GM21717 (cell line): ENCODE data around the gene ATG7.
"Not testable (repeated sequence)": the region's sequence is repeated elsewhere in the genome, so short reads cannot be mapped to it uniquely, and the experiment has no call there.

Experiments
- ATAC-seq: cut with Tn5 transposase; IDR thresholded peaks from one replicate; pipeline ENCODE4 v1.9.1; 2021; ENCODE audit warnings: mild to moderate bottlenecking, moderate library complexity; ENCODE audit not compliant: unreplicated experiment

Gene ATG7

DNA sequence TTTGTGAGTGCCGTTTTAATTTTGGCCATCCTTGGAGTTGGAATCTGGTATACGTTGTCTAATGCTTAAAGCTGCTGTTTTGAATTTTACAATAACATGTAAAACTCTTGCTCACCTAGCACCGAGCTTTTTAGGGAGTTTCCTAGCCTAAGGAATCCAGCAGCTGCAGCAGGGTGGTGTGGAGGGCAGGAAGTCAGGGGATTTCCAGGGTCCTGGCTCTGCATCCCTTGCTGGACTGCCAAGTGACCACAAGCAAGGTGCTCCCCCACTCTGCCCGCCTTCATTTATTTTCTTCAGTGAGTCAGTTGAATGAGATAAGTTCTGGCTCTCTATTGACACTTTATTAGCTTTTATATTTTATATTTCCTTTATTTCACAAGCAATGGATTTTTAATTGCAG lies 113.7 kb downstream of the ATG7 start:
- no peak for ATAC-seq

DNA sequence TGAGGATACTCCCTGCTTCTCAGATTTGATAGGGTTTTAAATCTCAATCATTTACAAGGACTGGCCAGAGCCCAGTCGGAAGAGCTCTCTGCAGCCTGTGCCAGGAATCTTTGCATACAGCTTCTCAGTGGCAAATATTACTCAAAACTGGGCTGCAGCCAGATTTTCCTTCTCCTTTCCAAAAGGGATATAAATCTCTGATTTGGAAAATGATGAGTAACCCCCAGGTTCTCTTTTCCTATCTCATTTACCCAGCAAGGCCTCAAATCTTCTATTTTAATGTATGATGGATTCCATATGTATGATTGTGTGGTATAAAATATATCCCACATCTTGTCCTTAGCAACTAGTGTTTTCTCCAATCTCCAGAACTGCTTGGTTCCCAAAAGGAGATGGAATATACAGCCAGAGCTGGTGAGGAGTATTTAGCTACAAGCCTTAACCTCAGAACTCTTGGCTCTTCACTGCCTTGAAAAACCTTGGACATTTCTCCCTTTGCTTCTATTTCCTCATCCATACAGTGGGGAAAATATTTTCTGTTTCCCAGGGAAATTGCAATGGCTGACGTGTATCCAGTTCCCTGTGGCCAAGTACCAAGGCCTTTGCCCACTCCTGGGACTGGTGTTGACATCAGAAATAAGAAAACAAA lies 114.4 kb downstream of the ATG7 start:
- ATAC-seq: no peak

DNA sequence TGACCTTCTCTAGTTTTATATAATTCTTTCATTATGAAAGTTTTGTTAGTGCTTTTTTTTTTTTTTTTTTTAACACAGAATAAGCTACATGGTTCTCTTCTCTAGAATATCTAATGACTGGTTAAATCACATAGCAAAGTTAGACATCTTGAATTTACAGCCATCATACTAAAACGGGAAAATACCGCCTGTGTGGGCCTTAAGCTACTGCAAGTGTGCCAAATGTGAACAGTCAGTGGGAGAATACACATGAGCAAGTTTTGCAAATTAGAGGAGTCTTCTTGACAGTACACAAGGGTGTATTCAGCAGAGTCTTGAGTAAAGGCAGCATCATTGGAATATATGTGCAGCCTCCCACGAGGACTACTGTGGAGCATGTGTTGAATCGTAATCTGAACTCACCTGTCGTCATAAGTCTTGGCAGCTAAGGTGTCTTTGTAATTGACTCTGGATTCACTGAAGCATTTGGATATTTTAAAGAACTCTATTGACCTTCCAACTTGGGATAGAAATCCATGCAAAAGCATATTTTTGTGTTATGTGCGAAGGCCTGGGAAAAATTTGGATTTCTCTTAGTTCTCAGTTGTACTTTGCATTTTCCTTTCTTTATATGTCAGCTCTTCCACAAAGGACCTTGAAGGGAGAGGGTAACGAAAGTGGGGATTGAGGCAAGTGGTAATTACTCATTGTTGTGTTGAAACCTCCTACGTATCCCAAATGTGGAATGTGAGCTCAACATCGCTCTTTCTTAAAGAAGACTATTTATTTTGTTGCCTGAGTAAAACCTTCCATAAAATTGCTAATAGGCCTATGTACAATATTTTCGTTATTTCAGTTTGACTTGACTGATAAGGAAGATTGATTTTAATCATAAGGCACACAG lies 117.4 kb downstream of the ATG7 start:
- ATAC-seq: no peak

DNA sequence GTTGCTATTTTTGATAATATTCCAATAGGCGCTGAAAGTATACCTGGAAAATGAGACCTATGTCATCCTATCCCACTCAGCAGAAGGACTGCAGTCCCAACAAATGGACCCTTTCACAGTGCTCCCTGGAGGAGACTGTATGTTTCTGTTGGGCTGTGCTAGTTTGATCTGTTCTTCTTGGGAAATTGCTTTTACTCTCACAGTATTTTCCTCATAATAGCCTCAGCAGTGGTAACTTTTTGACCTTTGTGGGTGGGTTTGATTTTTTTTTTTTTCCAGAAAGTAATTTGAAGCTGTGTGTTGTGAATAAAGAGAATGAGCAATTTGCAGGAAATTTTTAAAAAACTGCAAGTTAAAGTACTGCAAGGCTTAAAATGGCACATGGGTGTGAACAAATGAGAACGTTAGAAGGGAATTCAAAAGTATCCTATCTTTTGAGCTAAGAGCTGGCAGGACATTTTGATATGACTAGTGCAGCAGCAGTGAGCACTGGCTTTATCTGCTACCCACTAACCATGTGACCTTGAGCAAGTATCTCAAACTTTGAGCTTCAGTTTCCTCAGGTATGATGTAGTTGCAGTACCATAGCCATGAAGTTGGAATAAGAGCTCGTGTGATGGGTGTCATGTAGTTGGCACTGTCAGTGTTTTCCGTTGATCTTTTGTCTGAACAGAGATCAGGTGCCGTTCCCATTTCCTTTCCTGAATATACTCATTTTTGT lies 118.4 kb downstream of the ATG7 start:
- no peak for ATAC-seq

DNA sequence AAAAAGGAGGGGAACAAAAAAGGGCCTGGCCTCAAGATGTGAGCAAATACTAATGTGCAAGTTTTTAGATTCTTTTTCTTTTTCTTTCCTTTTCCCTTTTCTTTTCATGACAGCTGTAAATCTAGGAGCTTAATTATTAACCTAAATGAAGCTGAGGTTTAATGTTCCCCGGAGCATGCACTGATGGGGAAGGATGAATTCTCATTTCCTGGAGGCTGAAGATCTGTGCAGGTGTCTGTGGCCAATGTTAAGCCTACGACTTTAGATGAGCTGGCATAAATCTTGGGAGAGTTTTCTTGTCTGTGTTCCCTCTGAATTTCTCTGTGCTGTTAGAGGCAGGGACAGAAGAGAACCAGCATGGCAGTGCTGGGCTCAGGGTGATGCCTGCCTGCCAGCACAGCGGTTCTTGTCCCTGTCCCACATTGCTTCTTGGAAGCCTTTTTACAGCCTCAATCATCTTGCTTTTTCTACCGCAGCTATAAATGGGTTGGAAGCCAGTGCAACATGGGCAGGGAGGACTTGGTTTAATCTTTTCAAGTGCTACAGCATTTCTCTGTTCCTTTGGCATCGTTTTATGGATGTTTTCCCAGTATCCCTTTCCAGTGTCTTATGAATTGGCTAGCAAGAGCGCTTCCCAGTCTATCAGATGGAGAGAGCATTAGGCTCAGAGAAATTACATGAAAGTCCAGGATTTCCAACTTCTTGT lies 119.1 kb downstream of the ATG7 start:
- ATAC-seq: no peak

DNA sequence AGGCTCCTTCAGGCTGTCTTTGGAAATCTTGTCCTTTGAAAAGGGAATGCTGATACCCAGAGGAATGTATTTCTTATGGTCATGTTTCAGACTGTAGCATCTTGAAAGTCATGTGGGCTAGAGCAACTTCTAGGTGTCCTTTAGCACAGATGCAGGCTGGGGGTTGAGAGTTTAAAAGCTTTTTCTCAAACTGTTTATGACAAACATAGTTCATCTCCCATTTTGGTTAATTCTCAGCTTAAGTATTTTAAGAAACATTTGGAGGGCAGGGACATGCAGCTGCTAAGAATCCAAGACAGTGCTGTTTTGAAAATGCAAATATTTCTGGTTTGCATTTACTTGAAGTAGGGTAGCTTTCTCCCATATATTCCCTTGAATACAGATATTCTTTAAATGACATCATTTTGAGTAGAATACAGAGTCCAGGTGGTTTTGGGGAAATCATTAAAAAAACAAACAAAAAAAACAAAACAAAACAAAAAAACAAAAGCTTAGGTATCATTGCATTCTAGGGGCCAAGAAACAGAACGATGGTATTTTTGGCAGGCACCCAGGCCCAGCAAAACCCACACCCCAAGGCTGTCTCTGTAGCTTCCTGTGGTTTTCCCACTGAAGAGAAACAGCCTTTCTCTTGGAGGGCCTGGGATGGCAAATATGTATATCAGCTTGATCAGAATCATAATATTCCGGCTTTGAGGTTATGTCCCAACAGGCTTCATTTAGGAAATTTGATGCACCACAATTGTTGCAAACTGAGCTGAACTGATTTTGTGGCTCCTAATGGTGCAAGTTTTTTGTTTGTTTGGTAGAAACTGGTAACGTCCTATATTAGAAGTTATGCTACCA lies 120.0 kb downstream of the ATG7 start:
- no peak for ATAC-seq

DNA sequence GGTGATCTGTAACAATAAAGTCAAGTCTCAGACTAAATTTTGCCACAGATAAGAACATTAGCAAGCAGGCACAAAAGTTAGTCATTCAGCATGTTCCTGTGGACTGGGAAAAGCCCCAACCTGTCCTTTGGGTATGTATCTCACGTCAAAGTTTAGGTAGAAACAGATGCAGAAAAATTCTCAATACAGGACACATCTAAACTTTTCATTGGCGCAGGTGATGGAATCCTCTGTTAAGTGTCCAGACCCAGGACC lies 120.6 kb downstream of the ATG7 start:
- ATAC-seq: no peak

DNA sequence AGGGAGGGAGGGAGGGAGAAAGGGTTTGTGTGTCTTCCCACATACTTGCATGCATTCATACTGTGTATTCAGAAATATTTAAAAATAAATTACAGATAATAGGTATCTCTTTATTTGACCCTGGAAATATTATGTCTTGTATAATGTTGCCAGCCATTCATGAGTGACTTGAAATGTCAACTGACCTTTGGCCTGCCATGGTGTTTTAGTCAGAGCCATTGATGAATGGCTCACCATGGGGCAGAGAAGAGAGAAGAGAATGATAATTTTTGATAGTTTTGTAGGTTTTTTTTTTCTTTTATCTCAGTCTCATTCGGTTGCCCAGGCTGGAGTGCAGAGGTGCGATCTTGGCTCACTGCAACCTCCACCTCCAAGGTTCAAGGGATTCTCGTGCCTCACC lies 121.2 kb downstream of the ATG7 start:
- no peak for ATAC-seq

DNA sequence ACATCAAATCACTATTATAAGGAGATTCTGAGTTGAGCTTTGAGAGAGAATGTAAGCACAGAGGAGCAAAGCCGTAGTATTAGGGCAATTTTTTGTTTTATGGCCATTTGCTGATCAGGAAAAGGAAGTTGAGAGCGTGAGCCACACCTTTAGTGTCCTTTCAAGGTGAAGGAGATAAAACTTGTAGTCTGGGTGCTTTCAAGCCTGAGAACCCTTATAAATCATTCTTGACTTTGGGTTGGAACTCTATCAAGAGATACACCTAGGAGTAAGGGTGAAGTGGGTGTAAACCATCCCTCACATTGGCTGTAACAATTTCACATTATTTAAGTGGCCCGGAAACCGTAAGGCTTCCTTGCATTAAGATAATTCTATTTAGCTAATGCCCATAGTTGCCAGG lies 122.2 kb downstream of the ATG7 start:
- no peak for ATAC-seq

DNA sequence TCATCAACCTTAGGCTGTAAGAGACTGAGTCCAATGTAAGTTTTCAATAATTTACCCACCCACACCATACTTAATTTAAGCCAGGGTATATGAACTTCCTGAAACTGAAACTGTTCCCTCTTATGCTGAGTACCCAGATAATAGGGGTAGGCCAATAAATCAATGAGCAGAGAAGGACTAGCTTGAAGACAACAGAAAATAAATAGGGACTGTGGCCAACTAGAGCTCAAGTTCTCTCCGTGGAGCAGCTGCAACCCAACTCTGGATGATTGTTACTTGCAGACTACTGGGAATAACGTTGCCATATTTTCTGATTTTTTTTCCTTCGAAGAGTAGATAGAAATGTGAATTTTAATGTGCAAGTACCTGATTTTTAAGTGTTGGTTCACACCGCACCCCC lies 128.0 kb downstream of the ATG7 start:
- no peak for ATAC-seq

DNA sequence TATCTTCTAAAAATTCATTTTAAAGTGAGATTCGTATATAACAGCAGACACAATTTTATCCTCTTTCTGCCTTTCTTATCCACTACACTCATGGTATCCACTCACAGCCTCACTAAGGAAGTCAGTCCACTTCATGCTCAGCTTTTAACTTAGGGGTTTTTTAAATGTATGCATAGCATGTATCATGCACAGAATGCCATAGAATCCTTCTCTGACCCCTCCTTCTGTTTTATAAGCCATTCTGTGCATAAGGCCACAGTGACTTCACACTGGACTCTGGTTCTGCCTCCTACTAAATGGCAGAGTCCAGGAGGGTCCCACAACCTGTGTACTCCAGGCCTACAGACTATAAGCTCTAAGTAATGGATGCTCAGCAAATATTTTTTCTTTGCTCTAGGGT lies 129.2 kb downstream of the ATG7 start:
- ATAC-seq: no peak

DNA sequence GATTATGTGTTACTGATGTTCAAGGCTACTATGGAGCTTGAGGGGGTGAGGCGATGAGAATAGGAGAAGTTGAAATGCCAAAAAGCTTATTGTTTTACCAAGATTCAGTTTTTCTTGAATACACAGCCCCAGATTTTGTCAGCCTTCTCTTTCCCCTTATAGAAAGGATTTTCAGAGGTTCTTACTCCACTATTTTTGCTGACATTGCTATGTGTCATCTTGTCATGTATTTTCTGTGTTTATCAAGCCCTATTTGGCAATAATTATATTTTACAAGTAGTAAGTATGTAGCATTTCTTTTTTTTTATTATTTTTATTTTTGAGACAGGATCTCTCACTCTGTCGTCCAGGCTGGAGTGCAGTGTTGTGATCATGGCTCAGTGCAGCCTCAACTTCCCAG lies 133.1 kb downstream of the ATG7 start:
- ATAC-seq: no peak

DNA sequence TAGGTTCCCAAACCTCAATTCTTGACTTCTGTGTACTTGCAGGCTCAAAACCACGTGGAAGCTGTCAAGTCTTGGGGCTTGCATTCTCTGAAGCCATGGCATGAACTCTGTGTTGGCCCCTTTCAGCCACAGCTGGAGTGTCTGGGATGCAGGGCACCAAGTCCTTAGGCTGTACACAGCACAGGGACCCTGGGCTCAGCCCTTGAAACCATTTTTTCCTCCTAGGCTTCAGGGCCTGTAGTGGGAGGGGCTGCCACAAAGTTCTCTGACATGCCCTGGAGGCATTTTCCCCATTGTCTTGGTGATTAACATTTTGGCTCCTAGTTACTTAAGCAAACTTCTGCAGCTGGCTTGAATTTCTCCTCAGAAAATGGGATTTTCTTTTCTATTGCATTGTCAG lies 135.4 kb downstream of the ATG7 start:
- ATAC-seq: no peak

DNA sequence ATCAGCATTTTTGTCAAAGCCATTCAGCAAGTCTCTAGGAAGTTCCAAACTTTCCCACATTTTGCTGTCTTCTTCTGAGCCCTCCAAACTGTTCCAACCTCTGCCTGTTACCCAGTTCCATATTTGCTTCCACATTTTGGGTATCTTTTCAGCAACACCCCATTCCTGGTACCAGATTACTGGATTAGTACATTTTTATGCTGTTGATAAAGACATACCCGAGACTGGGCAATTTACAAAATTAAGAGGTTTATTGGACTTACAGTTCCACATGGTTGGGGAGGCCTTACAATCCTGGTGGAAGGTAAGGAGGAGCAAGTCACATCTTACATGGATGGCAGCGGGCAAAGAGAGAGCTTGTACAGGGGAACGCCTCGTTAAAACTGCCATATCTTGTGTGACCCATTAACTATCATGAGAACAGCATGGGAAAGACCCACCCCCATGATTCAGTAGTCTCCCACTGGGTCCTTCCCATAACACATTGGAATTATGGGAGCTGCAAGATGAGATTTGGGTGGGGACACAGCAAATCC lies 136.2 kb downstream of the ATG7 start:
- ATAC-seq: not testable (repeated sequence)

DNA sequence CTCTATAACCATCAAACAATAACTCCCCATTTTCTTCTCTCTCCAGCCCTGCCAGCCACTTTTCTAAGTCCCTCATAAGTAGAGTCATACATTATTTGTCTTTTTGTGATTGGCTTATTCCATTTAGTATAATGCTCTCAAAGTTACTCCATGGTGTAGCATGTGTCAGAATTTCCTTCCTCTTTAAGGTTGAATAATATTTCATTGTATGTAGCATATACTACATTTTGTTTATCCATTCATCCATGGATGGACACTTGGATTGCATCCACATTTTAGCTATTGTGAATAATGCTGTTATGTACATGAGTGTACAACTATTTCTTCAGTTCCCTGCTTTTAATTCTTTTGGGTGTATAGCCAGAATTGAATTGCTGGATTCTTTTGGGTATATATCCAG lies 138.4 kb downstream of the ATG7 start:
- ATAC-seq: no peak

DNA sequence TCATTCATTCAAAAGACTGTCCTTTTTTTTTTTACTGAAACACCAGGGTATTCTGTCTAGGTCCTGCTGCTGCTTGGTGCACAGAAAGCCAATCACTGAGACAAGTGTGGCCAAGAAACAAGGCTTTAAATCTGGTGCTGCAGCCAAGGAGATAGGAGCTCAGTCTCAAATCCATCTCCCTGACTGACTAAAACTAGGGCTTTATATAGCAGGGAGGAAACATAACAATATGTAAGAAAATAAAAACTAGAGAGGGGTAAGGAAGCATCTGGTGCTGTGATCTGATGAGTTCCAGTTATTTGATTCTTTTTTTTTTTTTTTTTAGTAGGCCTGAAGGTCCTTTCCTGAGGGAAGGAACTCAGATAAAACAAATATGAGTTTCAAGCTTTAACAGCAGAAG lies 139.8 kb downstream of the ATG7 start:
- no peak for ATAC-seq

DNA sequence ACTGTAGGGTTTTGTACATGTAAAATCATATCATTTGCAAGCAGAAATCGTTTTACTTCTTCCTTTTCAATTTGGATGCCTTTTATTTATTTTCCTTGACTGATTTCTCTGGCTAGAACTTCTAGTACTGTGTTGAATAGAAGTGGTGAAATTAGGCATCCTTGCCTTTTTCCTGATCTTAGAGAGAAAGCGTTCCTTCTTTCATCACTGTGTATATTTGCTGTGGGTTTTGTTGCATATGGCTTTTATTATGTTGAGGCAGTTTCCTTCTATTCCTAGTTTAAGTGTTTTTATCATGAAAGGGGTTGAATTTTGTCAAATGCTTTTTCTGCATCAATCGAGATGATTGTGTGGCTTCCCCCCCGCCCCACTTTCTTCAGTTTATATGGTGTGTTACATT lies 140.9 kb downstream of the ATG7 start:
- ATAC-seq: no peak

DNA sequence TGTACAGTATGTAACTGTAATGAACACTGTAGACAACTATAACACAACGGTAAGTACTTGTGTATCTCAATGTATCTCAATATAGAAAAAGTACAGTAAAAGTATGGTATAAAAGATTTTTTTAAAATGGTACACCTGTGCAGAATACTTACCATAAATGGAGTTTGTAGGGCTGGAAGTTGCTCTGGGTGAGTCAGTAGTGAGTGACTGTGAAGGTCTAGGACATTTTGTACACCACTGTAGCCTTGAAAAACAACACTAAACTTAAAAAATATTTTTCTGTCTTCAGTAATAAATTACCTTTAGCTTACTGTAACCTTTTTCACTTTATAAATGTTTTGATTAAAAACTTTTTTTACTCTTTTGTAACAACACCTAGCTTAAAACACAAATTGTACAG lies 142.9 kb downstream of the ATG7 start:
- ATAC-seq: no peak

DNA sequence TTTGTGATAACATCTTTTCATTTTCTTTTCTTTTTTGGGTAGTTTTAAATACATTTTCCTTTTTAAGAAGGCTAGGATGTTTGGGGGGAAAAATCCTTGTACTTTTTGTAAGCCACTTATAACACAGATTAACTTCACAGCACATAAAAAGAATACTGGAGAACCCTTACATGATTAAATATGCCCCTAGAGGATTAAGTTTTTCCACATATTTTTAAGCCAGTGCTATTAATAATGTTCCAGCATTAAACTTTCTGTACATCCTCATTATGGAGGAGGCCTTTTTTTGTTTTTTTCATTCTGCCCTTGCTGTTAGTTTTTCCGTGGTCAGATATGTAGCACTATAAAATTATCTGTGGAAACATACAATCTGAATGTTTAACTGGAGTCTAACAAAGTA lies 147.9 kb downstream of the ATG7 start:
- no peak for ATAC-seq

DNA sequence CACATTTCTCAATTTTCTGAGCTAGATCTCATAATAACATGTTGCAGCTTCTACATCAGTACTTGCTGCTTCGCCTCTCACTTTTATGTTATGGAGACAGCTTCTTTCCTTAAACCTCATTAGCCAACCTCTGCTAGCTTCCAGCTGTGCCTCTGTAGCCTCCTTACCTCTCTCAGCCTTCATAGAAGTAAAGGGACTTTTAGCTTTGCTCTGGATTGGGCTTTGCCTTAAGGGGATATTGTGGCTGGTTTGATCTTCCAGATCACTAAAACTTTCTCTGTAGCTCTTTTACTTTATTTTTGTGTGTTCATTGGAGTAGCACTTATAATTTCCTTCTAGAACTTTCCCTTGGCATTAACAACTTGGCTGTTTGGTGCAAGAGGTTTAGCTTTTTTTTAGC lies 150.1 kb downstream of the ATG7 start:
- ATAC-seq: no peak
